Natural killer cell (primary cell): ENCODE results near the gene LRRC10. TPM values are rescaled to one million over a fixed set of nuclear protein-coding genes. Genes with fewer than 3 reads are reported as not detected.

ENCODE experiments used
- ATAC-seq, 3 donors: fragments of 150-1000 bp in 2 of 3; fragments of 200-7000 bp in 1 of 3; cut with Tn5 transposase; 1 replicate in 1 of 3; 2 replicates in 2 of 3; pipeline ENCODE4 v1.10.0; 2021; ENCODE audit warnings: mild to moderate bottlenecking in 2 of 3, moderate library complexity in 2 of 3
- DNase-seq, 2 donors: peaks; one replicate each; pipeline versions ENCODE4 v3.0.0 to v3.0.0-alpha.2; 2013 to 2021; ENCODE audit warnings: mixed read lengths in 1 of 2
- H3K27ac ChIP-seq: one replicate; pipeline ENCODE4 v1.5.1; 2013; ENCODE audit warnings: mild to moderate bottlenecking, low read length
- H3K27me3 ChIP-seq: one replicate; pipeline ENCODE4 v1.6.1; 2013; ENCODE audit warnings: low read length; ENCODE audit not compliant: control insufficient read depth, insufficient read depth
- H3K36me3 ChIP-seq: one replicate; pipeline ENCODE4 v1.6.1; 2013; ENCODE audit warnings: low read length; ENCODE audit not compliant: control insufficient read depth, insufficient read depth
- H3K4me1 ChIP-seq: one replicate; pipeline ENCODE4 v1.6.1; 2013; ENCODE audit warnings: low read length; ENCODE audit not compliant: control insufficient read depth, insufficient read depth
- H3K4me3 ChIP-seq: one replicate; pipeline ENCODE4 v1.5.1; 2013; ENCODE audit warnings: low read length
- H3K9me3 ChIP-seq: one replicate; pipeline ENCODE4 v1.6.1; 2013; ENCODE audit warnings: low read length; ENCODE audit not compliant: control insufficient read depth, insufficient read depth
- H3K27ac Mint-ChIP-seq, 2 donors: one replicate each; pipeline ENCODE4 v1.8.0; 2022; ENCODE audit warnings: mild to moderate bottlenecking in 2 of 2, mixed read lengths in 2 of 2, moderate library complexity in 1 of 2
- H3K27me3 Mint-ChIP-seq, 2 donors: one replicate each; pipeline ENCODE4 v1.8.0; 2022; ENCODE audit warnings: low read depth in 2 of 2, mixed read lengths in 2 of 2
- H3K36me3 Mint-ChIP-seq: one replicate; pipeline ENCODE4 v1.8.0; 2022; ENCODE audit warnings: mixed read lengths
- H3K4me1 Mint-ChIP-seq, 2 donors: one replicate each; pipeline ENCODE4 v1.8.0; 2022; ENCODE audit warnings: mixed read lengths in 2 of 2
- H3K4me3 Mint-ChIP-seq: one replicate; pipeline ENCODE4 v1.8.0; 2022; ENCODE audit warnings: mild to moderate bottlenecking, moderate library complexity, mixed read lengths
- H3K9me3 Mint-ChIP-seq, 2 donors: one replicate each; pipeline ENCODE4 v1.8.0; 2022; ENCODE audit warnings: mixed read lengths in 2 of 2
- CTCF ChIP-seq: fragments of 200-600 bp; IDR thresholded peaks from one replicate; pipeline ENCODE4 v1.8.0; 2022; ENCODE audit warnings: antibody characterized with exemption
- WGBS: methylation state at CpG from one replicate; pipeline ENCODE4 v1.1.7; 2013; ENCODE audit warnings: missing lambda C conversion rate; ENCODE audit not compliant: insufficient coverage; 5-methylcytosine and 5-hydroxymethylcytosine counted together
- intact Hi-C: fragments of 100-400 bp; cut with micrococcal nuclease; formaldehyde crosslinking; loops from one replicate; pipeline ENCODE4 v1.14.2; 2022
- total RNA-seq, 4 donors: library from RNA; stranded (reverse); fragments of 120-200 nt in 1 of 4; gene quantifications; one replicate each; pipeline versions ENCODE4 v1.2.3 to v1.2.4, GENCODE V29; 2013 to 2022

Gene LRRC10
- not detected for total RNA-seq
- not detected for total RNA-seq (2013)

GRCh38 chr12:69610729-69611128 lies at the start of gene LRRC10:
Gene LRRC10 (minus strand): TSS chr12:69610907. CDS start chr12:69610838, 69 bp downstream.
- H3K36me3 Mint-ChIP-seq = no peaks in the 10 kb centered on the region
- H3K4me3 Mint-ChIP-seq = no peak within 1 kb of the TSS
- Histone ChIP-seq H3K27ac (no peak within 1 kb of the TSS), H3K4me1 (no peaks in the 10 kb centered on the region), H3K36me3 (no peaks in the 10 kb centered on the region), H3K4me3 (no peak within 1 kb of the TSS), H3K27me3 (no peaks in the 10 kb centered on the region), H3K9me3 (no peaks in the 10 kb centered on the region)
- no peak for ATAC-seq
- H3K27ac Mint-ChIP-seq = no peak within 1 kb of the TSS
- DNase-seq = no peak
- H3K27me3 Mint-ChIP-seq = peaks cover 7 to 16% of the 10 kb centered on the region in 2 donors
- no peaks in the 10 kb centered on the region for H3K9me3 Mint-ChIP-seq
- H3K4me1 Mint-ChIP-seq = no peaks in the 10 kb centered on the region
- WGBS = 93% methylated on average over 11 of the region's 11 CpGs
- intact Hi-C loops = no loop called here
- no peak for TF ChIP-seq CTCF

GRCh38 chr12:69660164-69660863 lies 49.6 kb upstream of the LRRC10 start:
- WGBS = 83% methylated on average over 1 of the region's 1 CpG
- H3K27ac Mint-ChIP-seq = no peak overlapping the region
- no peak for ATAC-seq

GRCh38 chr12:69658203-69658602 lies 47.5 kb upstream of the LRRC10 start:
- H3K4me3 Mint-ChIP-seq = no peak overlapping the region
- no peaks in the 10 kb centered on the region for H3K9me3 ChIP-seq
- intact Hi-C loops = no loop called here
- no peaks in the 10 kb centered on the region for H3K36me3 Mint-ChIP-seq
- no peak for TF ChIP-seq CTCF
- no peaks in the 10 kb centered on the region for H3K4me1 ChIP-seq
- no peak overlapping the region for H3K27ac Mint-ChIP-seq
- H3K4me3 ChIP-seq = no peak overlapping the region
- H3K4me1 Mint-ChIP-seq = no peaks in the 10 kb centered on the region
- H3K27ac ChIP-seq = no peak overlapping the region
- H3K27me3 ChIP-seq = no peaks in the 10 kb centered on the region
- 55% methylated on average over 1 of the region's 2 CpGs for WGBS
- H3K36me3 ChIP-seq = no peaks in the 10 kb centered on the region
- ATAC-seq = no peak
- H3K27me3 Mint-ChIP-seq = peaks cover 11 to 27% of the 10 kb centered on the region in 2 donors
- no peak for DNase-seq
- H3K9me3 Mint-ChIP-seq = no peaks in the 10 kb centered on the region

More at GRCh38 chr12:69660164-69660863, 49.6 kb upstream of the LRRC10 start:
- Histone ChIP-seq H3K4me3 (no peak overlapping the region), H3K27me3 (no peaks in the 10 kb centered on the region), H3K27ac (no peak overlapping the region), H3K9me3 (no peaks in the 10 kb centered on the region), H3K4me1 (no peaks in the 10 kb centered on the region), H3K36me3 (no peaks in the 10 kb centered on the region)
- DNase-seq = no peak
- peaks cover 14 to 20% of the 10 kb centered on the region in 2 donors for H3K27me3 Mint-ChIP-seq
- no peaks in the 10 kb centered on the region for H3K9me3 Mint-ChIP-seq
- H3K4me1 Mint-ChIP-seq = no peaks in the 10 kb centered on the region
- no peak for TF ChIP-seq CTCF
- H3K4me3 Mint-ChIP-seq = no peak overlapping the region
- H3K36me3 Mint-ChIP-seq = no peaks in the 10 kb centered on the region
- intact Hi-C loops = no loop called here
